Chondrocyte (in vitro differentiated cells): ENCODE results near the gene MGRN1. TPM values are rescaled to one million over a fixed set of nuclear protein-coding genes. Genes with fewer than 3 reads are reported as not detected.
"Not testable (repeated sequence)": the region's sequence is repeated elsewhere in the genome, so short reads cannot be mapped to it uniquely, and the experiment has no call there.

ENCODE experiments used
- DNase-seq: peaks from one replicate; pipeline ENCODE4 v3.0.0; 2021; ENCODE audit warnings: mixed read lengths, low spot score
- H3K27ac Mint-ChIP-seq: one replicate; pipeline ENCODE4 v1.8.0; 2021; ENCODE audit warnings: mild to moderate bottlenecking, moderate library complexity, mixed read lengths; ENCODE audit not compliant: unreplicated experiment
- H3K27me3 Mint-ChIP-seq: 2 replicates; pipeline ENCODE4 v1.8.0; 2021; ENCODE audit warnings: low read depth, mixed read lengths
- H3K36me3 Mint-ChIP-seq: 2 replicates; pipeline ENCODE4 v1.8.0; 2021; ENCODE audit warnings: low read depth, mixed read lengths
- H3K4me1 Mint-ChIP-seq: 2 replicates; pipeline ENCODE4 v1.8.0; 2021; ENCODE audit warnings: low read depth, mild to moderate bottlenecking, mixed read lengths
- H3K4me3 Mint-ChIP-seq: one replicate; pipeline ENCODE4 v1.8.0; 2021; ENCODE audit warnings: mild to moderate bottlenecking, moderate library complexity, mixed read lengths; ENCODE audit not compliant: unreplicated experiment
- H3K9me3 Mint-ChIP-seq: 2 replicates; pipeline ENCODE4 v1.8.0; 2021; ENCODE audit warnings: low read depth, mixed read lengths
- CTCF ChIP-seq: fragments of 200-600 bp; sonication (generic); IDR thresholded peaks from 2 replicates; pipeline ENCODE4 v1.5.0; 2021; ENCODE audit warnings: antibody characterized with exemption, mild to moderate bottlenecking, moderate library complexity
- microRNA-seq: library from miRNA; unstranded; fragments of <30 nt; microRNA quantifications from one replicate; pipeline ENCODE4 v1.2.0, GENCODE V29; 2020; ENCODE audit warnings: borderline number of aligned reads
- total RNA-seq: library from RNA; stranded (reverse); gene quantifications from 3 replicates; pipeline ENCODE4 v1.2.1, GENCODE V29; 2021

The MGRN1 gene
- total RNA-seq, 1 donor from 2014 or later = 83.4 TPM

GRCh38 chr16:4737545-4737944, 112.9 kb downstream of the MGRN1 start:
- H3K27ac Mint-ChIP-seq = no peak overlapping the region
- no peaks in the 10 kb centered on the region for H3K9me3 Mint-ChIP-seq
- no peak overlapping the region for H3K4me3 Mint-ChIP-seq
- H3K36me3 Mint-ChIP-seq = no peaks in the 10 kb centered on the region
- no peak for TF ChIP-seq CTCF
- DNase-seq = no peak
- no peaks in the 10 kb centered on the region for H3K27me3 Mint-ChIP-seq
- H3K4me1 Mint-ChIP-seq = peaks cover 15% of the 10 kb centered on the region

GRCh38 chr16:4738370-4738769, 113.7 kb downstream of the MGRN1 start:
- H3K27ac Mint-ChIP-seq, H3K4me3 Mint-ChIP-seq, DNase-seq, H3K36me3 Mint-ChIP-seq, H3K9me3 Mint-ChIP-seq, H3K4me1 Mint-ChIP-seq, H3K27me3 Mint-ChIP-seq: not testable (repeated sequence)

Small RNAs within 50 kb of the gene (microRNA-seq; reads per million reads assigned to microRNA genes)
- gene MIR6769A = not detected

Other genes starting within 250 kb of the MGRN1 start
- 18.8 to 26.0 TPM (median 24.6 TPM) in 3 replicates for gene CORO7, start 208.2 kb upstream of the MGRN1 start, total RNA-seq
- gene DNAJA3, start 199.0 kb upstream of the MGRN1 start, total RNA-seq = 27.5 to 28.0 TPM (median 27.8 TPM) in 3 replicates
- 41.0 to 56.3 TPM (median 44.0 TPM) in 3 replicates for gene NMRAL1, start 150.2 kb upstream of the MGRN1 start, total RNA-seq
- gene HMOX2, start 148.4 kb upstream of the MGRN1 start, total RNA-seq = 45.9 to 69.4 TPM (median 46.4 TPM) in 3 replicates
- gene CDIP1, start 86.1 kb upstream of the MGRN1 start, total RNA-seq = 23.9 to 36.8 TPM (median 36.4 TPM) in 3 replicates
- 0.12 to 0.23 TPM in 2 of 3 replicates, not detected in the other for gene C16orf96, start 68.5 kb upstream of the MGRN1 start, total RNA-seq
- 22.9 to 36.6 TPM (median 23.6 TPM) in 3 replicates for gene UBALD1, start 9.9 kb upstream of the MGRN1 start, total RNA-seq
- 20.4 to 27.4 TPM (median 22.9 TPM) in 3 replicates for gene NUDT16L1, start 68.7 kb downstream of the MGRN1 start, total RNA-seq
- gene ANKS3, start 109.4 kb downstream of the MGRN1 start, total RNA-seq = 21.8 to 30.6 TPM (median 24.9 TPM) in 3 replicates
- 2.0 to 2.6 TPM (median 2.2 TPM) in 3 replicates for gene DNAAF8, start 109.7 kb downstream of the MGRN1 start, total RNA-seq
- gene ZNF500, start 142.3 kb downstream of the MGRN1 start, total RNA-seq = 13.1 to 16.2 TPM (median 14.7 TPM) in 3 replicates
- not detected in 3 replicates for gene SEPTIN12, start 163.5 kb downstream of the MGRN1 start, total RNA-seq
- gene SMIM22, start 170.5 kb downstream of the MGRN1 start, total RNA-seq = not detected in 3 replicates
- 24.9 to 37.6 TPM (median 35.6 TPM) in 3 replicates for gene ROGDI, start 177.8 kb downstream of the MGRN1 start, total RNA-seq
- gene GLYR1, start 222.5 kb downstream of the MGRN1 start, total RNA-seq = 56.8 to 78.7 TPM (median 58.9 TPM) in 3 replicates
- 38.3 to 43.3 TPM (median 40.1 TPM) in 3 replicates for gene UBN1, start 222.7 kb downstream of the MGRN1 start, total RNA-seq